Measurements from ENCODE around the gene C6orf132.

DNA sequence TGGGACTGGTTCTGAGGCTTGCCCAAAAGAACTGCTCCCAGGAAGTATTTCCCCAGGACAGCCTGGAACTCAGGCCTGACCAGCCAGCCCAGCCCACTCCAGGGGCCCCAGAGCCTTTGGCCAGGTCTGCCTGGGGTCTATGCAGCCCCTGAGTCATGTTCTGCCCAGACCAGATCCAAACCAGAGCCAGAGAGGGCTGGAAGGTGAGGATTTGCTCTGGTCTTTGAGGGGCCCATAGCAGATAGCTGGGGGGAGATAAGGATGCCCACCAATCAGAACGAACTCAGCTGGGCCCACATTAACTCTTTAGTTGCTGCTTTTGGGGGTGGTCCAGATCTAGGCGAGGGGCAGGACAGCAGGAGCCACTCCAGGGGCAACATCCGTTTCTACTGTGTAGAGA is 16.8 kb downstream of the C6orf132 start:
- TF ChIP-seq KLF9 (tag by site-specific recombination; IDR thresholded peaks at IDR 0.05; ENCODE audit: low read depth) = no peak
- no peak for TF ChIP-seq ZFP41 (tag by site-specific recombination; IDR thresholded peaks at IDR 0.05; ENCODE audit: borderline replicate concordance)
- no peak for TF ChIP-seq ZNF837 (tag by site-specific recombination; IDR thresholded peaks at IDR 0.05)
